HPDE6-E6E7 (cell line): ENCODE results near the gene OSBPL2.
A peak's percentile ranks its signal among the peaks of the same experiment; 100 is the strongest.

Experiments
- DNase-seq: peaks from one replicate; pipeline ENCODE4 v3.0.0; 2011; ENCODE audit warnings: missing footprints; ENCODE audit errors: extremely low spot score

OSBPL2 gene

DNA sequence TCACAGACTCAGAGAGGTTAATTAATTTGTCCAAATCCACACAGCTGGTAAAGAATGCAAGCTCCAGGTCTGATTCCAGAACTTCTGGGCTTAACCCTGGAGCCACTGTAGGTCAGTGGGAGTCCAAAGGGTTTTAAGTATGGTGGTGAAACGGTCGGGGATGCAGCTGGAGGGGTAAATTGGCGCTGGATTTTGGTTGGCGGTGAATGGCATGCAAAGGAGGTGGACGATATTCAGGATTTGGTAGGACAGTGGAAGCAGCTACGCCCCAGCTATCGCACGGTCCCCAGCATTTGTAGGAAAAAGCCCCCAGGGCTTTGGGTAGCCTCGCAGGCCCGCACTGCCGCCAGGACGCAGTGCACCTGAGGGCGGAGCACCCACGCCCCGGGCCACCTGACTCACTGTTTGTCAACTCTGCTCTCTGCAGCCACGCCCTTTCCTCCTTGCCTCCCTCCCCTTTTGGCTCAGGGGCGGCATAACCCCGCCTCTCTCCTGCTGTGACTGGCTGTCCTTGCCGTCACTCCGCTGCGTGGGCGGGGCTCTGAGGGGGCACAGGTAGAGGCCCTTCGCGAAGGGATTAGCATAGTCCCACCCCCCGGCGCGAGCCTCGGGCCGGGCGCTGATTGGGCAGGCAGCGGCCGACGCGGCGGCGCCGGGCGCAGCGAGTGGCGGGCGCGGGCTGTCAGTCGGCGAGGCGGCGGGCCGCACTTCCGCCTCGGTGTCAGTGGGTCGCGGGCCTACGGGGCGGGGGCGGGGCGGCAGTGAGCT is at the start of gene OSBPL2:
TSS of gene OSBPL2 (plus strand) at position 721 of the 768 bp plus-strand sequence. CDS start 17,664 bp downstream, outside the sequence.
- DNase-seq, result peak; percentile 100

DNA sequence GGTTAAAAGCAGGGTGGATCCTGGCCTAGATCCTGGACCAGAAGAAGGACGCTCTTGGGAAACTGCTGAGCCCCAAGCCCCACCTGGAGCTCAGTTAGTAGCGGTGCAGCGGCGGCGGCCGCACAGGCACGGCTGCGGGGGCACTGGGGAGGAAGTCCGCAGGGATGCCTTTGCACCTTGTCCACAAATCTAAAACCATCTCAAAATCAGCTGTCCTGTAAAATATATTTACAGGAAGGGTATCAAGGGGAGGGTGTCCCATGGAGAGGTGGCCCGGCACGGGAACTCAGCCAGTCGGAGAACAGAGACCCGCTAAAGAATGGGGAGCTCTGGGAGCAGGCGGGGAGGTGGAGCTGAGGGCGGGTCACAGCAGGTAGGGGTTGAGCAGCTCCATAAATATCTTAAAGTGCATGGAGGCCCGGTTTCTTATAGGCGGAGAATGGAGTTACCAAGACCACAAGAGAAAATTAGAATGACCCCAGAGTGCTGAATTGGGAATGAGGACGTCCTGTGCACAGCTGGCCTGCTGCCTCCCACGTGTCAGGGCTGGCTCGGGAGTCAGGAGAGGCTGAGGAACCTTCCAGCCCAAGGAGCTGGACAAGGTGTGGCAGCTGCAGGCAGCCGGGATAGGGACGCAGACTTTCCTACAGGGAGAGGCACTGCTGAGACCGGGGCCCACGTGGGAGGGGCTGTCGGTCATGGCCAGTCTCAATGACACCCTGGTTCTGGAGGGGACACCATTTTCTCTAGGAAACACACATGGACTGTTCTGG is 47.5 kb upstream of the OSBPL2 start:
- no peak for DNase-seq

DNA sequence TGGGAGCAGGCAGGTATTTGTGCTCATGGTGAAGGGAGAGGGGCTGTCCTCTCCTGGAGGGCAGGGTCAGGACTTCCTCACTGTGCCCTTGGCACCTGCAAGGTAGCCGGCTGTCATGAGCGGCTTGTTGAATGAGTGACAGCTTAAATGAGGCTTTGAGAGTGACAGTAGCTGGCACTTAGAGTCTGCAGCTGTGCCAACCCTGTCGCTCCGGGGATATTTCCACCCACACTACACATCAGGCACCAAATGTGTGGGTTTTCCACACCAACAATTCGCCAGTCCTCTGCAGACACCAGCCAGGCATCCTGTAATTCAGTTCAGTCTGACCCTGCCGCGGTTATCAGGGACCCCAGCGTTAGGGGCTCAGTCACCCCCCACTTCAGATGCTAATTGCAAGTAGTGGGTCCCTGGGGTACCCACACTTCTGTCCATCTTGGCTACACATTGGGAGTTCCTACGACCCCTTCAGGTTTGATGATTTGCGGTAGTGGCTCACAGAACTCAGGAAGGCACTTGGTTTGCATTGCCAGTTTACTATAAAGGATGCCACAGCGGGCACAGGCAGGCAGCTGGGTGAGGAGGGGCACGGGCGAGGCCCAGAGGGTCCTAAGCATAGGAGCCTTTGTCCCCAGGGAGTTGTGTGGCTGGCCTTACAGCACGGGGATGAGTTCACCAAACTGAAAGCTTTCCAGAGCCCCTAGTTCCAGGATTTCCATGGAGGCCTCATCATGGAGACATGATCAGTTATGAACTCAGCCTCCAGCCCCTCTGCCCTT is 46.4 kb upstream of the OSBPL2 start:
- DNase-seq, result no peak

DNA sequence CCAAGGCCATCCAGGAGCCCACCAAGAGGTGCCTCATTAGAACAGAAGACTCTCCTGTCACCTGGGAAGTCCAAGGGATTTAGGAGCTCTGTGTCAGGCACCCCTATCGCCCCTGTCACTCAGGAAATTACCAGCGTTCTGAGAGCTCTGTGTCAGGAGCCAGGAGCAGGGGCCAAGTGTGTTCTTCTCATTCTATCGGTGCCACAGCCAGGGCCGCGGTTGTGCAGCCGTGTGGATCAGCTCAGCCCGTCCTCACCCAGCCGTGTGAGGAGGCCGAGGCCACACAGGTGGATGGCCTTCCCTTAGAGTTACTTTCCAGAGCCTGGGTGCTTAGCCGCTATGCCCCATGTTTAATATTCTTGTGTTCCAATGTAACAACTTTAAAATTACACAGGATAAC is 45.7 kb upstream of the OSBPL2 start:
- no peak for DNase-seq

DNA sequence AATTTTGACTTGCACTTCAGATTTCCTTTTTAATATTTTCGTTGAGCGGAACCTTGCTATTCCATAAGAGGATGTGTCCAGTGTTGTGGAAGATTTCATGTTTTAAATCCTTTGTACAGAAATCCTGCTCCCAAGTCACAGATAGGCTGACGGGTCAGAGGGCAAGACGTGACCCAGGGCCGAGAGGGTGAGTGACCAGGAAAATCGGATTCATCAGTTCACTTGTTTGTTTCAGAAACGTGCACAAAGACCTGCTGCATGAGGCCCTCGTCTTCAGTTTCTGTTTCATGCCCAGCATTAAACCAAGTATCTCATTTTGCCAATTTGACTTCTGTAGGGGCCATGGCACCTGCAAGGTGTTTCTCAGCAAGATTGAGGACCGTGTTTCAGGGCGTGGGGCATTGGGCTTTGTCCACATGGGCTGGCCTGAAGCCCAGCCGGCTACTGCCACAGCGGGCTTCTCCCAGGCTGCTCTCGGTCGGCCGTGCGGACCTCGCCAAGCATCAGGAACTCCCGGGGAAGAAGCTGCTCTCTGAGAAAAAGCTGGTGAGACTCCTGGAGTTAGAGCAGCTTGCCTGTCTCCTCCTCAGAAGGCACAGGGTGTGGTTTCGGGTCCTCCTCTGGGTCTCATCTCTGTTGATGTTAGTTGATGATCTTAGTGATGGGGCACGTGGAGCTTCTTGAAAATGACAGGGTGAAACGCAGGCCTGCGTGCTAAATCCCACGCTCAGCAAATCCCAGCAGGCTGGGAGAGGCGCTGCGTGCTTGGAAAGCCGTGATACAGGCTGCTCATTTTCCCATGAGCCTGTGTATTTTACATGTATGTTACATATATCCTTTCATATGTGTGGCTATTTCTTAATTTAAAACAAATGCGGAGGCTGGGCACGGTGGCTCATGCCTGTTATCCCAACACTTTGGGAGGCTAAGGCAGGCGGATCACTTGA is 45.0 kb upstream of the OSBPL2 start:
- no peak for DNase-seq

DNA sequence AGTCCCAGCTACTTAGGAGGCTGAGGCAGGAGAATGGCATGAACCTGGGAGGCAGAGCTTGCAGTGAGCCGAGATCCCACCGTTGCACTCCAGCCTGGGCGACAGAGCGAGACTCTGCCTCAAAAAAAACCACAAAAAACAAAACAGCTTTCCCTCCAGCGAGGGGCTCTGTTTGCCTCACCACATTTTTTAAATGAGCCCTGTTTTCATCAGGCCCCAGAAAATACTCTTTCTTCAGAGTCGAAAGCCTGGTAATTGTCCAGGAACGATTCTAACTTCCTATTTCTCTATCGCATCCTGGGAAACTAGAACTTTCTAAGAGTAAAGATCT is 43.3 kb upstream of the OSBPL2 start:
- no peak for DNase-seq

DNA sequence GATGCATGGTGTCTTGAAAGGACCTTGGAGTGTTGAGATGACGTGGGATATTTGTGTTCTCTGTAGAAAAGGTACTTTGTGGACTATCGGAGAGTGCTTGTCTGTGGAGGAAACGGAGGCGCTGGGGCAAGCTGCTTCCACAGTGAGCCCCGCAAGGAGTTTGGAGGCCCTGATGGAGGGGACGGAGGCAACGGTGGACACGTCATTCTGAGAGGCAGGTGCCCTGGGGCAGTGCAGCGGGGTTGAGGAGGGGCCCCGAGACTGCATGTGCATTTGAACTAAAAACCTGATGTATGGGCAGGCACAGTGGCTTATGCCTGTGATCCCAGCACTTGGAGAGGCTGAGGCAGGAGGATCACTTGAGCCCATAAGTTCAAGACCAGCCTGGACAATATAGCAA is 42.6 kb upstream of the OSBPL2 start:
- DNase-seq, result no peak

DNA sequence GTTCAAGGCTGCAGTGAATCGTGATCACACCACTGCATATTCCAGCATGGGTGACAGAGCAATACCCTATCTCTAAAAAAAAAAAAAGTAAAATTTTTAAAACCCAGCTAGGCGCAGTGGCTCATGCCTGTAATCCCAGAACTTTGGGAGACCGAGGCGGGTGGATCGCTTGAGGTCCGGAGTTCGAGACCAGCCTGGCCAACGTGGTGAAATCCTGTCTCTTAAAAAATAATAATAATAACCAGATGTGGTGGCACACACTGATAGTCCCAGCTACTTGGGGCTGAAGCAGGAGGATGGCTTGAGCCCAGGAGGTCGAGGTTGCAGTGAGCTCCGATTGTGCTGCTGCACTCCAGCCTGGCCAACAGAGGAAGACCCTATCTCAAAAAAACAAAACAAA is 42.0 kb upstream of the OSBPL2 start:
- no peak for DNase-seq

DNA sequence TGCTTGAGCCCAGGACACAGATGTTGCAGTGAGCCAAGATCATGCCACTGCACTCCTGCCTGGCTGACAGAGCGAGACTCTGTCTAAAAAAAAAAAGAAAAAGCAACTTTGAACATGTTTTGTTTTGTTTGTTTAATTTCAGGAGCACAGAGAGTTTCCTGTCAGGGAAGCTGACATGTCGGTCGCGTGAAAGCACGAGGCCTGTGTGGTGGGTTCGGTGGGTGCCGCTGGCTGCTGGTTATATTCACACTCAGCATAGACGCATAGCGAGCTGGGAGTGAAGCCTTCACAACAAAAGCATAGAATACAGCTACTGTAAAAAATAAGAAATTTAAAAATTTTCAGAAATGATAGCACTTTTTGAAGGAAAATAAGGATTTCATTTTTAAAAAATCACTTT is 41.0 kb upstream of the OSBPL2 start:
- DNase-seq, result no peak

DNA sequence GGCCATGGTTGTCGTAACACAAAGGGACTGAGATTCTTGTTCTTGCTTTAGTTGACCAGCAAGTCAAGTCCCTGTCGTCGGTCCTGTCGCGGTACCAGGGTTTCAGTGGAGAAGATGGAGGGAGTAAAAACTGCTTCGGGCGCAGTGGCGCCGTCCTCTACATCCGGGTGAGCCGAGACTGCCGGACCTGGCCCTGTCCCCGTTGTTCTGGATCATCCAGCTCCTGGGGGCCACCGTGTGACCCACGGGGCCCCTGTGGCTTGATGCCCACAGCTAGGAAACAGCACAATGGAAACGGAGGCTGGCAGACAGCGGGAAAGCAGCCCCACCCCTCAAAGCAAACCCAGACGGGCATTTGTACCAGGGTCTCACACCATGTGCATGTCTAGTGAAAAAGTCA is 40.5 kb upstream of the OSBPL2 start:
- no peak for DNase-seq

DNA sequence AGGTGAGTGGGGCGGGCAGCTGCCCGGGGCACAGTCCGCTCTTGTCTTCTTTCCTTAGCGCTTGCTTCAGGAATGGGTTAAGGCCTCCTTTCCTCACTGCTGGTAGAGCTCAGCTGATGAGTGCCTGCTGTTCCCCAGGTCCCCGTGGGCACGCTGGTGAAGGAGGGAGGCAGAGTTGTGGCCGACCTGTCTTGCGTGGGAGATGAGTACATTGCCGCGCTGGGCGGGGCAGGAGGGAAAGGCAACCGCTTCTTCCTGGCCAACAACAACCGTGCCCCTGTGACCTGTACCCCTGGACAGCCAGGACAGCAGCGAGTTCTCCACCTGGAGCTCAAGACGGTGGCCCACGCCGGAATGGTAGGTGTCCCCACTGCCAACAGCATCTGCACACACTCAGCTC is 39.8 kb upstream of the OSBPL2 start:
- DNase-seq, result no peak

DNA sequence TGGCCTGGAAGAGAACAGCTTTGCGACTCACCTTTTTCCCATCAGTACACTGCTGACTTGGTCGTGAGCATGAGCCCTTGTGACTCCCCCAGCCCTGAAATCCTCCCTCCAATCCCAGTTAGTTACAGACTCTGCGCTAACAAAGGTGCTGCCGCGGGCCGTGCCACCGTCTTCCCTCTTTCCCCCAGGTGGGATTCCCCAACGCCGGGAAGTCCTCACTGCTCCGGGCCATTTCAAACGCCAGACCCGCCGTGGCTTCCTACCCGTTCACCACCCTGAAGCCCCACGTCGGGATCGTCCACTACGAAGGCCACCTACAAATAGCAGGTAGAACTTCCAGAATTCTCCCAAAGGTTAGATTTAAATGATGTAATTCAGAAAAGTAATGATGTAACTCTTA is 39.4 kb upstream of the OSBPL2 start:
- DNase-seq, result no peak

DNA sequence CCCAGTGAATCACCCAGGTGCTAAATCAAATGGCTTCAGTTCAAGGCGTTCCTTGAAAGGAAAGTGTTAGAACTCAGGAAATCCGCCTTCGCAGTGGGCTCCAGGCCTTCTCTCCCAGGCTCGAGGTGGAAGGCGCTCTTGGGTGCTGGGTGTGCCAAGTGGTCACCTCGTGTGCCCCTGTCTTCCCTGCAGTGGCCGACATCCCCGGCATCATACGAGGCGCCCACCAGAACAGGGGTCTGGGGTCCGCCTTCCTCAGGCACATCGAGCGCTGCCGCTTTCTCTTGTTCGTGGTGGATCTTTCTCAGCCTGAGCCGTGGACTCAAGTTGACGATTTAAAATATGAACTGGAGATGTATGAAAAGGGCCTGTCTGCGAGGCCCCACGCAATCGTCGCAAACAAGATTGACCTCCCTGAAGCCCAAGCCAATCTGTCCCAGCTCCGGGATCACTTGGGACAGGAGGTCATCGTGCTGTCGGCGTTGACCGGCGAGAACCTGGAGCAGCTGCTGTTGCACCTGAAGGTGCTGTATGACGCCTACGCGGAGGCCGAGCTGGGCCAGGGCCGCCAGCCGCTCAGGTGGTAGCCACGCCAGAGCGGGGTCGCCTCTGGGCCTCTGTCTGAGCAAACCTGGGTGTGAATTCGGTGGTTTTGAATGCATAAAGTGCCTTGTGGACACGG is 37.7 kb upstream of the OSBPL2 start:
- DNase-seq, result no peak

DNA sequence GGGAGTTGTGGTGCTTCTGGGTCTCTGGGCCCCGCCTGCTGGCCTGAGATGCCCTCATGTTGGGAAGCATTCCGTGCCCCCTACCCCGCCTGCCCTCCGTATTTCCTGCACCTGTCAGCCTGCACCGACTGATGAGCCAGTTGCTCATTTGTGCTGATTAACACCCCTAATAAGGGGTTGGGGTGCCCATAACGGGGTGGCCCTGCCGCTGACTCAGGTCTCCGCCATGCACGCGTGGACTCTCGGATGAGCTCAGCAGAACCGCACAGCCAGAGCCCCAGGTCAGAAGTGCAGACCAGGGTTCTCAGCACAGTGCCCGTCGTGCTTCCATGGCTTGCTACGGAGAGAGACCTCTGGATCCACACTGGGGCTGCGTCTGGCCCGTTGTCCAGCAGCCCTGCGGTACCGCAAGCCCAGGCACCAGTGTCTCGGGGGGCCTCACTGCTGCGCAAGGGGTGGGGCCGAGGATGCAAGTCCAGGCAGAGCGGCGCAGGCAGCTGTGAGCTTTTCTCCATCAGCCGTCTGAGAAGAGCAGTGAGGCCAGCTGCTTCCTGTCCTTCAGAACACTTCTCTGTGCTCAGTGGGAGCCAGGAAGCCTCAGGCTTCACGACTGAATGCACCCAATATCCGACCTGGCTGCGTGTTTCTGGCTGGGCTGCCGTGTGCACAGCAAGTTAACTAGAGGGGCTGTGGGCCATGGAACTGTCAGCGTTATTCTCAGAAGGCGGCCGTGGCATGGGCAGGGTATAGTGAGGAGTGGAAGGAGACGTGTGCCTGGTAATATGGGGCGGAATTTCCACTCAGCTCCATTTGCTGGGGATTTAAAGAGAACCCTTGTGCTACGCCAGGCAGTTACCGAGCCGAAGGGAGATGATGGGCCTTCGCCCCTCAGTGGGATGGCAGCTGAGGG is 36.9 kb upstream of the OSBPL2 start:
- DNase-seq, result no peak

DNA sequence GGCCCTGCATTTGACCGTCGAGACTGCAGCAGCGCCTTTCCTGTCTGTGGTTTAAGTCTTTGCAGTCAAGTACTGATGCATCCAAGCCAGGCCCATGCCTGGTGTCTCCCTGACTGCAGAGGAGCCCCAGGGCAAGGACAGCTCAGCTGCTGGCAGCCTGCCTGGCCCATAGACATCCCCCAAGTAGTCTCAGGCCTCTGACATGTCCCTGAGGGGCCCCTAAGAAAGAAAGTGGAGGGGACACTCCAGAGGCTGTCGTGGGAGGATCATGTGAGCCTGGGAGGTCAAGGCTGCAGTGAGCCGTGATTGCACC is 36.3 kb upstream of the OSBPL2 start:
- no peak for DNase-seq

DNA sequence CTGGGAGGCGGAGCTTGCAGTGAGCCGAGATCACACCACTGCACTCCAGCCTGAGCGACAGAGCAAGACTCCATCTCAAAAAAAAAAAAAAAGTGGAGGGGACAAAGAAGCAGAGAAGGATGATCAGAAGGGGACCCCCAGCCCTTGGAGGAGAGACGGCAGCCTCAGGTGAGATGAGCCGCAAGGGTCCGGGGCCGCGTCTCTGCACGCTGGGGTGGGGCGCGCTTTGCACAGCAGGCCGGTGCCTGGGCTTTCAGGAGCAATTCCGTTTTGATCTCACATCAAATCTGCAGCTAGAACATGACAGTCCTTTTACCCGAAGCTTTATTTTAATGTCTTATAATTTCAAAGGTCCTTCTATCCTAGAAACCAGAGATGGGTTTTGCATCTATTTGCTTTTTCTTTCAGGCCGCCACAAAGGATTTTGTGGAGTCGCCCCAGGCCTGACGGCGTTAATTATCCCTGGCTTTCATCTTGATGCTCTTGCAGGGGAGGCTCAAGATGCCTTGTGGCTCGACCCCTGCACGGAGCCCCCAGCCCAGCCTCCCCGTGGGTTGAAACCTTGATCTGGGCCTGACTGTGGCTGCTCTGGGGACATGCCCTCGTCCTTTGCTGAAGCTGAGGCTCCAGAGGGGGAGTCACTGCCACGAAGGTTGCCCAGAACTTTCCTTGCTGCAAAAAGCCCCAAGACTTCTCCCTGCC is 35.5 kb upstream of the OSBPL2 start:
- DNase-seq, result no peak

DNA sequence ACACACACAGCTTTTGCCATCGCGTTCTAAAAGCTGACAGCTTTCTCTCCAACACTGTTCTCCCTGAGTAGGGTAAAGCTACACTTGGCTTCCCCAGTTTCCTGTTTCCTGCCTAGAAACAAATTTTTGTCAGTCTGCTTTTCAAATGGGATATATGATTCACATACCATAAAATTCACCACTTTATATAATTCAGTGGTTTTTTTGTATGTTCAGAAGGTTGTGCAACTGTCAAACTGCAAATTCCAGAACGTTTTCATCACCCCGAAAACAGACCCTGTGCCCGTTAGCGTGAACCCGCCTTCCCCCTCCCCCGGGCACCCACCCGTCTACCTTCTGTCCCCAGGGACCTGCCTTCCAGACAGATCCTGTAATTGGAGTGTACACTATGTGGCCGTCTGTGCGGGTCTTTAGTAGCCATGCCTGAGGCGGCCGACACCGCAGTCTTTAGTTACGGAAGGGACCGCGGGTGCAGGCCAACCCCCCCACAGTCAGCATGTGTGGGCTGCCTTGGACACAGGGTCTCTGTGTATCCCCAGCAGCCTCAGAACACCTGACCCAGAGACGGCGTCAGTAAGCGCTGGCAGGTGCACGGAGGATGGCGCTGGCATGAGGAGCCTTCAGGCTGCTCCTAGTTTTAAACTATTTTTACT is 34.8 kb upstream of the OSBPL2 start:
- DNase-seq, result no peak

DNA sequence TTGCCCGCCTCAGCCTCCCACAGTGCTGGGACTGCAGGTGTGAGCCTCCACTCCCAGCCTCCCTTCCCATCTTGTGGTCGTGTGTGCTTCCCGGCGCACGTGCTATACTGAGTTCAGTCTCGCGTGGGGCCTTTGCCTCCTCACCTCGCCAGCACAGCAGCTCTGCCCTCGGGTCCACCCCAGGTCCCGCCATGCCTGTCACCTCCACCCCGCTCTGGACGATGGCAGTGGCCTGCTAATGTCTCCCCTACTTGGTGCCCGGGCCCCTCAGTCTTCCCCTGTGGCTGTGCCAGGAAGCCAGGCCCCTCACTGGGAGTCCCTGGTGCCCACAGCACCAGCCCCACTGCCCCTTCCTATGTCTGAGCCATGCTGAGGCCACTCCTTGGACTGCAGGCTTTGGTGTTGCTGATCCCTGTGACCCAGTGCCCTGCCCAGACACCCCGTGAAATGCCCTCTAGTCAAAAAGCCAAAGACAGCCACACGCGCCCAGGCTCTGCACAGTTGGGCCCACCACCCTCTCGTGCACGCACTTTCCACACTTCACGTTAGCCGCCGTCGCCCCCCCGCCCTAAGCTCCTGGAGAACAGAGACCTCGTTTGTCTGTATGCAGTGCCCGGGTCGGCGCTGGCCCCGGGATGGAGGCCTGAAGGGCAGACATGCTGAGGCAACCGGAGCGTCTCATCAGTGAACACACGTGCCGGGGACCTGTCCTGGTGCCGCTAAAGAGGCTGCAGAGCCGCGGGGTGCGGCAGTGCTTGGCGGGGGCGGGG is 32.5 kb upstream of the OSBPL2 start:
- DNase-seq, result no peak
